Stimulated activated CD8-positive, alpha-beta memory T cell treated with anti-CD3 and anti-CD28 coated beads, Interleukin-2, amount 100 ng/mL, for 1 hour (primary cell): ENCODE results near the gene RSPH4A.
A peak's percentile ranks its signal among the peaks of the same experiment; 100 is the strongest.
"Not testable (repeated sequence)": the region's sequence is repeated elsewhere in the genome, so short reads cannot be mapped to it uniquely, and the experiment has no call there.

Experiments used
- DNase-seq, 2 donors: peaks; one replicate each; pipeline ENCODE4 v3.0.0-alpha.2; 2020; ENCODE audit warnings: low read depth in 2 of 2

The RSPH4A gene

GRCh38 chr6:116625872-116626271, 9.6 kb downstream of the RSPH4A start:
- no peak for DNase-seq

- no peak for DNase-seq
Observed at GRCh38 chr6:116629563-116629981, 13.3 kb downstream of the RSPH4A start.

- DNase-seq = no peak
Observed at GRCh38 chr6:116631379-116631990, 15.2 kb downstream of the RSPH4A start.

DNA sequence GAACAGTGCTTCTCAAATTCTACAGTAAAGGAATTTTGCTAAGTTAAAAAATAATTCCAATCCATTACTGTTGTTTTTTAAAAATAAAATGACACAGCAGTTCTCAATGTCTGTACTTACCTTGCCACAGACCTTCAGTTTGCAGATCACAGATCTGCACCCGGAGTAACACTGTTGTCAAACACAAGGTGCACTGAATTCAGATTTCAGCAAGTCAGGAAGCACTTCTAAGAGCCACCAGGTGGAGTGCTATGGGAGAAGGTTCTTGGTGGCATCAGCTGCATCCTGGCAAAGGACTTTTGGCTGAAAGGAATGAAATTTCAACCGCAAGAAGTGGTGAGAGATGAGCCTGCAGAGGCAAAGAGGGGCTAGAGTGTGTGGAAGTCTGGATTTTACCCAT, 17.4 kb downstream of the RSPH4A start:
- no peak for DNase-seq

DNA sequence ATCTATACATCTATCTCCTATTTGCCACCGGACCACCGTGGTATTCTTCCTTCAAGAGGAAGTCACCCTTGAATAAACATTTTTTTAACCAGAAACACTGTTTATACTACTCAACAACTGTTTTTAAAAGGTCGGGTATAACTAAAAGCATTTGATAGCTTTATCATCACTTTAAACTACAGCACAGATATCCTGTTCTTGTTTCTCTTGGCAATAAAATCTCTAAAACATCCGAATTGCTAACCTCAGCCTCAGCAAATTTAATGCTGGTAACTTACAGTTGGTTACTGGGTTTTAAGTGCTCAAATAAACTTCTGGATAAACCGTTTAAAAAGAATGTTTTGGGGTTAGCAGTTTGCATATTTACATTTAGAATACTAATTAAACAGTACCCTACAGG, 31.9 kb downstream of the RSPH4A start:
- DNase-seq = no peak

DNA sequence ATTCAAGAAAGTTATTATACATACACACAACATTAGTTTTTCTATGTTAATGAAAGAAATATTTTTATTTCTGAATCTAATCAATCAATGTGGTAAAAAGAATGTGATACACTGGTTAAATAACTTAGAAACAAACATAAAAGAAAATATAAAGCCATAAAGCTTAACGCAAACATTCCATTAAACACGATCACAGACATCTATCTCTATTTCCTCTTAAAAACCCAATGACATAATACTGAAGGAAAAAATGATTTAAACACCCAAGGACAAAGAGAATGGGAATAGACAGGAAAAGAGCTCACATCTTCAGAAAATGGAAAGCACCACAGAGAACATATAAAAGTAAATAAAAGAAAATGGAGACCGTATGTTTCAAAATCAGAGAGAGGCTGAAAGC, 32.9 kb downstream of the RSPH4A start:
- no peak for DNase-seq

DNA sequence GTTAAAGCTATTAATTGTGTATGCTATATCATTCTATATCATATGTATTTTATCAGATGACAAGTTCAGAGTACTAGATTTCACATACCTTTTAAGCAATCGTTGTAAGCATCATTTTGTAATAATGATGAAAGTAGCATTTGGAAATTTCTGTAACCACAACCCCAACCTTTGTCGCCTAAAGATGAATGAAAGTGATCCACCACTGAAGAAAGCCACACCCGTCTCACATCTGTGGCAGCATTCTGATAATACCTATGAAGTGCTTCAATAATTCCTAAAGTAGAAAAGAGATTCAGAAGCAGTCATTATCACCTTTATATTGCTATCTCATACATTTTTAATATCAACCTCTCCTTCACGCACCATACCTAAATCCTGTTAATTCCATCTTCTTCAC, 35.6 kb downstream of the RSPH4A start:
- DNase-seq = no peak

DNA sequence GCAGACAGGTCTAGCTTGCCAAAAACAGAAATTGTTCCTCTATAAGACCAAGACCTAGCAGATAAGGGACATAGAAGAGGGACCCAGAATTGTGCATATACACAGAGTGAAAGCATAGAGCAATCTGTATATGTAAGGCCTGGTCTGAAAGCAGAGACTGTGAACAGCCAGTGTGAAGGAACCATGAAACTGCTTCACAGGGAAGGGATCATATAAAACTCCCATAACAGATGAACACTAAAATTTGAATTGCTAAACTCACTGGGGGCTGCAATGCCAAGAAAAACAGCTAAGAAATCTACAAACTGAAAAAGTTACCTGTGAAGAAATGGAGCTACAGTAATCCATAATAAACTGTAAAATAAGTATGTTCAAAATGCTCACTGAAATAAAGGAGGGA, 45.3 kb downstream of the RSPH4A start:
- DNase-seq = no peak

- no peak for DNase-seq
Observed at GRCh38 chr6:116662202-116662601, 45.9 kb downstream of the RSPH4A start.

GRCh38 chr6:116663308-116663707, 47.0 kb downstream of the RSPH4A start:
- no peak for DNase-seq

GRCh38 chr6:116664169-116664568, 47.9 kb downstream of the RSPH4A start:
- DNase-seq = not testable (repeated sequence)

DNA sequence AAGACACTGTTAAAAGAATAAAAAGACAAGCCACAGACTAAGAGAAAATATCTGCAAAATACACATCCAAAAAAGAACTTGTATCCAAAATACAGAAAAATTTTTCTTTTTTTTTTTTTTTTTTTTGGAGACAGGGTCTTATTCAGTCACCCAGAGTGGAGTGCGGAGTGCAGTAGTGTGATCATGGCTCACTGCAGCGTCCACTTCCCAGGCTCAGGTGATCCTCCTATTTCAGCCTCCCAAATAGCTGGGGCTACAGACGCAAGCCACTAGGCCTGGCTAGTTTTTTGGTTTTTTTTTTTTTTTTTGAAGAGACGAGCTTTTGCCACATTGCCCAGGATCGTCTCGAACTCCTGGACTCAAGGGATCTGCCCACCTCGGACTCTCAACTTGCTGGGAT, 49.2 kb downstream of the RSPH4A start:
- DNase-seq = no peak

DNA sequence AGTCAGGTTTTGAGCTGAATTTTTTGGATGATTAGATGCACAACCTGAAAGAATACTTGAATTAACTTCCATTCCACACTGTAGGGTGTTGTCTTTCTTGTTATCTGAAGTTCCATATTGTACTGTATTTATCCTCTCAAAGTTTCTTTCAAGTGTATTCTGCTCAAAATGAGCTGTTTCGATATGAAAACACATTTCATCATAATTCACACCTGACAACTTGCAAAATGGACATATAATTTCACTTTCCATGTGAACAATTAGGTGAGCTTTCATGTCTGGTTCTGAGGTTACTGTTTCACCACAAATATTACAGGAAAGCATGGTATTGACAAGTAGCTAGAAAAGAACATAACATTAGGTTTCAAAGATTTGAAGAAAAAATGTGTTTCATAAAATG, 50.6 kb downstream of the RSPH4A start:
- no peak for DNase-seq

- no peak for DNase-seq
Observed at GRCh38 chr6:116667623-116668022, 51.3 kb downstream of the RSPH4A start.

- DNase-seq = no peak
Observed at GRCh38 chr6:116672306-116672705, 56.0 kb downstream of the RSPH4A start.

DNA sequence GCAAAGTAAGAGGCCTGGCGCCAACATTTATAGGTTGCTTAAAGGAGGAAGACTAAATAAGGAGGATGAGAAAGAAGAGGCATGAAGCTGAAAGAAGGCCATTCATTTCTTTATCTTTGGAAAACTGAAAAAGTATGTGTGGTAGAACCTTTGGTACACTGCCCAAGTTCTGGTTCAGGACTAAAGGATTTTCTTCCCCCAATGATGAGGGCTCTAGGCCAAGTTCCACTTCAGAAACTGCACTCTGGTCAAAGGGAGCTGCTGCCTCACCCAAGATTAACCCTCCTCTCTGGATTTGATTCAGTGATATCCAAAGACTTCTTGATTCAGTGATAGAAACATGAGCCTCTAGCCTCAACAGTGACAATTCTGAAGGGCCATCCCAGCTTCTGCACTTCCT, 59.7 kb downstream of the RSPH4A start:
- no peak for DNase-seq

- DNase-seq = peak; percentile 68 to 86
Observed at GRCh38 chr6:116680880-116681672, 64.8 kb downstream of the RSPH4A start, which contains the start of gene KPNA5. Gene KPNA5, plus strand, starts transcription at chr6:116681211. Its CDS starts 124 bp downstream, at chr6:116681335.

- peak in 1 of 2 donors; percentile 14 for DNase-seq
Observed at GRCh38 chr6:116682334-116682712, 66.0 kb downstream of the RSPH4A start.
